ENCODE data around the gene FBN2.

The FBN2 gene

GRCh38 chr5:128262911-128263310 lies 275.1 kb downstream of the FBN2 start:
- TF ChIP-seq, protein P1, sequence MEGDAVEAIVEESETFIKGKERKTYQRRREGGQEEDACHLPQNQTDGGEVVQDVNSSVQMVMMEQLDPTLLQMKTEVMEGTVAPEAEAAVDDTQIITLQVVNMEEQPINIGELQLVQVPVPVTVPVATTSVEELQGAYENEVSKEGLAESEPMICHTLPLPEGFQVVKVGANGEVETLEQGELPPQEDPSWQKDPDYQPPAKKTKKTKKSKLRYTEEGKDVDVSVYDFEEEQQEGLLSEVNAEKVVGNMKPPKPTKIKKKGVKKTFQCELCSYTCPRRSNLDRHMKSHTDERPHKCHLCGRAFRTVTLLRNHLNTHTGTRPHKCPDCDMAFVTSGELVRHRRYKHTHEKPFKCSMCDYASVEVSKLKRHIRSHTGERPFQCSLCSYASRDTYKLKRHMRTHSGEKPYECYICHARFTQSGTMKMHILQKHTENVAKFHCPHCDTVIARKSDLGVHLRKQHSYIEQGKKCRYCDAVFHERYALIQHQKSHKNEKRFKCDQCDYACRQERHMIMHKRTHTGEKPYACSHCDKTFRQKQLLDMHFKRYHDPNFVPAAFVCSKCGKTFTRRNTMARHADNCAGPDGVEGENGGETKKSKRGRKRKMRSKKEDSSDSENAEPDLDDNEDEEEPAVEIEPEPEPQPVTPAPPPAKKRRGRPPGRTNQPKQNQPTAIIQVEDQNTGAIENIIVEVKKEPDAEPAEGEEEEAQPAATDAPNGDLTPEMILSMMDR (IDR thresholded peaks at IDR 0.05; ENCODE audit: insufficient read depth, low read depth, low read length, missing control alignments): no peak

DNA sequence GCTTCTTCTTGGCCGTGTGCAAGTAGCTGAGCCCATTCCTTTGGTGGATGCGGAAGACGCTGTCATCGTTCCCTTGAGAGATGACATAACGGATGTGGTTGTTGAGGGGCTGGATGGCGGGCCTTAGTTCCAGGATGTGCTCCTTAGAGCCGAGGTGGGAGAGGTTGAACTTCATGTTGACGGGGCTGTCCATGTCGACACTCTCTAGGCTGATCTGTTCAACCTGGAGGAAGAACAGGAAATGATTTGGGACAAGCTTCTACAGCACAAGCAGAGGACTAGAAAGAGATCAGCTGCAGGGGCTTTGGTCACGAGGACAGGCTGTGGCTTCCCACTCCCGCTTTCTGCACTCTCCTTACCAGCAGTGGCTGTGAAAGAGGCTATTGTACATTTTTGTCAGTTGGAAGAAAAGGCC lies 278.4 kb downstream of the FBN2 start:
- TF ChIP-seq, protein P1 (IDR thresholded peaks at IDR 0.05; ENCODE audit: insufficient read depth, low read depth, low read length, missing control alignments): no peak
- no peak for DNase-seq (ENCODE audit: low read depth)
- no peak overlapping the region for H3K4me3 ChIP-seq (ENCODE audit: low read depth, low read length)

More at GRCh38 chr5:128262911-128263310, 275.1 kb downstream of the FBN2 start:
- no peak for DNase-seq (ENCODE audit: low read depth)
- H3K4me3 ChIP-seq (ENCODE audit: low read depth, low read length): no peak overlapping the region

- TF ChIP-seq, protein P1 (IDR thresholded peaks at IDR 0.05; ENCODE audit: insufficient read depth, low read depth, low read length, missing control alignments): no peak
- DNase-seq (ENCODE audit: low read depth): no peak
Measured at GRCh38 chr5:128258372-128258771, 279.7 kb downstream of the FBN2 start.

DNA sequence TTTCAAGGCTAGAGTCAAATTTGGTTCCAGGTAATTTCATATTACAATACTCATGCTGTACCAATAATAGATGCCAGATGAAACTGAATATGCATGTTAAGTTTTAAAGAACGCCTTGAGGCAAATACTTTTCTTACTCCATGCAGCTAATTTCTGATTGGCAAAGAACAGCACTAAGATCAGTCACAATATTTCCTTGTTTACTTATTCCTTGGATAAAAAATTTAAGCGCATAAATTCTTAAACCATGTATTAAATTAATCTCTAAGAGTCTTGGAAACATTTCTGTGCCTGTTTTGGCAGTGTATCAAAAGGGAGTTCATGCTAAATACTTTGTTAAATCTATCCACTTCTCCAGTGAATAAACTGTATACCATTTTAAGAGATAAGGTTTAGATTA lies 281.0 kb downstream of the FBN2 start:
- DNase-seq (ENCODE audit: low read depth): no peak
- H3K4me3 ChIP-seq (ENCODE audit: low read depth, low read length): no peak overlapping the region
- TF ChIP-seq, protein P1 (IDR thresholded peaks at IDR 0.05; ENCODE audit: insufficient read depth, low read depth, low read length, missing control alignments): no peak

More at GRCh38 chr5:128258372-128258771, 279.7 kb downstream of the FBN2 start:
- H3K4me3 ChIP-seq (ENCODE audit: low read depth, low read length): no peak overlapping the region

GRCh38 chr5:128254789-128255188 lies 283.3 kb downstream of the FBN2 start:
- no peak overlapping the region for H3K4me3 ChIP-seq (ENCODE audit: low read depth, low read length)
- TF ChIP-seq, protein P1 (IDR thresholded peaks at IDR 0.05; ENCODE audit: insufficient read depth, low read depth, low read length, missing control alignments): no peak
- no peak for DNase-seq (ENCODE audit: low read depth)

- no peak overlapping the region for H3K4me3 ChIP-seq (ENCODE audit: low read depth, low read length)
- TF ChIP-seq, protein P1 (IDR thresholded peaks at IDR 0.05; ENCODE audit: insufficient read depth, low read depth, low read length, missing control alignments): no peak
- no peak for DNase-seq (ENCODE audit: low read depth)
Measured at GRCh38 chr5:128253880-128254279, 284.2 kb downstream of the FBN2 start.

GRCh38 chr5:128253161-128253560 lies 284.9 kb downstream of the FBN2 start:
- H3K4me3 ChIP-seq (ENCODE audit: low read depth, low read length): no peak overlapping the region
- TF ChIP-seq, protein P1 (IDR thresholded peaks at IDR 0.05; ENCODE audit: insufficient read depth, low read depth, low read length, missing control alignments): no peak
- DNase-seq (ENCODE audit: low read depth): no peak

Data from GM12865 (cell line).